H1 (cell line): ENCODE measurements around the gene EXTL2. TPM values are rescaled to one million over a fixed set of nuclear protein-coding genes. Genes with fewer than 3 reads are reported as not detected.

Experiments
- CTCF ChIA-PET: fragments of 300-600 bp; sonication (Branson Sonifier 250); formaldehyde crosslinking; loops from one replicate; lab custom pipeline; 2021; ENCODE audit not compliant: partially characterized antibody; lab: Charles Lee
- POLR2A ChIA-PET: fragments of 300-600 bp; sonication (Branson Sonifier 250); formaldehyde crosslinking; loops from one replicate; lab custom pipeline; 2021; ENCODE audit warnings: inconsistent platforms; ENCODE audit not compliant: partially characterized antibody; lab: Charles Lee
- DNase-seq, 2 experiments: peaks; one replicate each; pipeline versions ENCODE4 v3.0.0 to v3.0.0-alpha.2; 2010 to 2022; ENCODE audit warnings: low spot score in 2 of 2, low read depth in 1 of 2, mixed read lengths in 1 of 2
- FAIRE-seq: peaks from 2 replicates; lab custom pipeline; 2011; peaks lifted over from hg19 to GRCh38; lab: Jason Lieb, UNC
- H2AFZ ChIP-seq: 2 replicates; pipeline ENCODE4 v1.8.1; 2012; ENCODE audit warnings: low read length, inconsistent platforms
- H2AK5ac ChIP-seq: 2 replicates; pipeline ENCODE4 v1.6.1; 2013; ENCODE audit warnings: low read depth, low read length
- H2BK120ac ChIP-seq: replicated peaks from 2 replicates; pipeline ENCODE3; 2013; ENCODE audit warnings: low read depth, low read length, inconsistent platforms
- H2BK12ac ChIP-seq: 2 replicates; pipeline ENCODE4 v1.6.1; 2013; ENCODE audit warnings: low read depth, low read length
- H2BK15ac ChIP-seq: 2 replicates; pipeline ENCODE4 v1.6.1; 2013; ENCODE audit warnings: low read length
- H2BK20ac ChIP-seq: 2 replicates; pipeline ENCODE4 v1.6.1; 2013; ENCODE audit warnings: low read length
- H2BK5ac ChIP-seq: 2 replicates; pipeline ENCODE4 v1.6.1; 2013; ENCODE audit warnings: low read depth, low read length
- H3K14ac ChIP-seq: 2 replicates; pipeline ENCODE4 v1.6.1; 2013; ENCODE audit warnings: inconsistent platforms; ENCODE audit not compliant: insufficient read length
- H3K18ac ChIP-seq: 2 replicates; pipeline ENCODE4 v1.6.1; 2013; ENCODE audit warnings: low read length; ENCODE audit errors: extremely low read depth
- H3K23ac ChIP-seq: 2 replicates; pipeline ENCODE4 v1.6.1; 2013; ENCODE audit warnings: inconsistent platforms; ENCODE audit not compliant: insufficient read length
- H3K23me2 ChIP-seq: 2 replicates; pipeline ENCODE4 v1.6.1; 2013; ENCODE audit warnings: low read depth, low read length
- H3K27ac ChIP-seq: 2 replicates; pipeline ENCODE4 v1.6.1; 2011; ENCODE audit warnings: low read depth, low read length, inconsistent platforms
- H3K27me3 ChIP-seq, 4 experiments: replicated peaks in 1 of 4; 1 replicate in 1 of 4; 2 replicates in 3 of 4; pipeline versions ENCODE4 v1.6.1 to v1.8.1; 2011 to 2013; ENCODE audit warnings: low read length in 3 of 4, mild to moderate bottlenecking in 3 of 4, inconsistent platforms in 2 of 4, mixed read lengths in 2 of 4, moderate library complexity in 1 of 4; ENCODE audit not compliant: control insufficient read depth in 3 of 4, insufficient read depth in 3 of 4; ENCODE audit errors: extremely low read depth in 1 of 4
- H3K36me3 ChIP-seq, 4 experiments: 2 replicates each; pipeline versions ENCODE4 v1.6.1 to v1.8.1; 2011 to 2013; ENCODE audit warnings: mild to moderate bottlenecking in 4 of 4, low read length in 3 of 4, moderate library complexity in 2 of 4, control low read depth in 1 of 4, inconsistent platforms in 1 of 4; ENCODE audit not compliant: insufficient read depth in 4 of 4, control insufficient read depth in 2 of 4
- H3K4ac ChIP-seq: replicated peaks from 2 replicates; pipeline ENCODE3; 2013; ENCODE audit warnings: low read length, low read depth, mixed read lengths, inconsistent platforms; ENCODE audit not compliant: insufficient read length
- H3K4me1 ChIP-seq, 4 experiments: replicated peaks in 1 of 4; 1 replicate in 1 of 4; 2 replicates in 3 of 4; pipeline versions ENCODE4 v1.6.1 to v1.8.1; 2011 to 2013; ENCODE audit warnings: low read length in 3 of 4, inconsistent platforms in 2 of 4, mixed read lengths in 1 of 4; ENCODE audit not compliant: insufficient read depth in 4 of 4, control insufficient read depth in 3 of 4
- H3K4me2 ChIP-seq, 2 experiments: 2 replicates each; pipeline versions ENCODE4 v1.6.1 to v1.8.1; 2011 to 2013; ENCODE audit warnings: low read depth in 2 of 2, low read length in 2 of 2, control low read depth in 1 of 2, inconsistent platforms in 1 of 2, mild to moderate bottlenecking in 1 of 2; ENCODE audit not compliant: insufficient read depth in 1 of 2
- H3K4me3 ChIP-seq, 4 experiments: fragments of 200-600, 300-600 bp in 1 of 4; sonication (generic), shearing (Covaris generic), sonication (Bioruptor Twin) in 1 of 4; 2 replicates each; pipeline versions ENCODE4 v1.5.1 to v1.8.1; 2011 to 2016; ENCODE audit warnings: low read length in 4 of 4, low read depth in 3 of 4, control low read depth in 2 of 4, inconsistent platforms in 2 of 4, mild to moderate bottlenecking in 2 of 4, mixed read lengths in 1 of 4, moderate library complexity in 1 of 4; ENCODE audit not compliant: insufficient read depth in 2 of 4; ENCODE audit errors: extremely low read depth in 1 of 4
- H3K56ac ChIP-seq: replicated peaks from 2 replicates; pipeline ENCODE3; 2013; ENCODE audit warnings: low read depth, mild to moderate bottlenecking, mixed read lengths, low read length, inconsistent platforms; ENCODE audit not compliant: insufficient read length
- H3K79me1 ChIP-seq: 2 replicates; pipeline ENCODE4 v1.6.1; 2013; ENCODE audit warnings: low read depth, low read length, control low read depth
- H3K79me2 ChIP-seq, 2 experiments: 2 replicates each; pipeline versions ENCODE4 v1.6.1 to v1.8.1; 2012 to 2013; ENCODE audit warnings: low read length in 2 of 2, mild to moderate bottlenecking in 2 of 2, inconsistent platforms in 1 of 2; ENCODE audit not compliant: insufficient read depth in 2 of 2, control insufficient read depth in 1 of 2
- H3K9ac ChIP-seq, 4 experiments: replicated peaks in 1 of 4; 1 replicate in 1 of 4; 2 replicates in 3 of 4; pipeline versions ENCODE4 v1.6.1 to v1.8.1; 2011 to 2013; ENCODE audit warnings: low read depth in 3 of 4, low read length in 3 of 4, control low read depth in 2 of 4, mild to moderate bottlenecking in 2 of 4, moderate library complexity in 2 of 4, inconsistent platforms in 1 of 4; ENCODE audit errors: extremely low read depth in 1 of 4
- H3K9me3 ChIP-seq, 2 experiments: 2 replicates each; pipeline versions ENCODE4 v1.6.1 to v1.8.1; 2012 to 2013; ENCODE audit warnings: mild to moderate bottlenecking in 2 of 2, moderate library complexity in 2 of 2, control low read depth in 1 of 2, inconsistent platforms in 1 of 2, low read depth in 1 of 2, low read length in 1 of 2, mixed read lengths in 1 of 2; ENCODE audit not compliant: insufficient read depth in 2 of 2
- H4K20me1 ChIP-seq, 2 experiments: replicated peaks in 1 of 2; 2 replicates each; pipeline versions ENCODE3 to v1.8.1; 2011 to 2013; ENCODE audit warnings: inconsistent platforms in 2 of 2, low read length in 2 of 2, mild to moderate bottlenecking in 1 of 2; ENCODE audit not compliant: insufficient read depth in 2 of 2, control insufficient read depth in 1 of 2
- H4K5ac ChIP-seq: 2 replicates; pipeline ENCODE4 v1.6.1; 2013; ENCODE audit warnings: low read length, low read depth, mixed read lengths, inconsistent platforms; ENCODE audit not compliant: insufficient read length
- H4K8ac ChIP-seq: 2 replicates; pipeline ENCODE4 v1.8.0; 2013; ENCODE audit warnings: mild to moderate bottlenecking, moderate library complexity, low read length, inconsistent platforms; ENCODE audit not compliant: insufficient read depth; ENCODE audit errors: extremely low read depth
- H4K91ac ChIP-seq: replicated peaks from 2 replicates; pipeline ENCODE3; 2013; ENCODE audit warnings: low read length, mixed read lengths, inconsistent platforms; ENCODE audit not compliant: insufficient read length
- HDAC6 ChIP-seq: IDR thresholded peaks from one replicate; pipeline ENCODE4 v1.7.1; 2012; ENCODE audit warnings: low read depth, mild to moderate bottlenecking, inconsistent platforms, low read length, moderate library complexity
- POLR2AphosphoS5 ChIP-seq: IDR thresholded peaks from 2 replicates; pipeline ENCODE4 v1.6.1; 2011; ENCODE audit warnings: low read depth, low read length
- RAD21 ChIP-seq, 2 experiments: IDR thresholded peaks in 1 of 2; conservative IDR thresholded peaks in 1 of 2; 2 replicates each; pipeline ENCODE4 v1.6.1; 2011; ENCODE audit warnings: low read depth in 2 of 2, low read length in 2 of 2, improper control_type of control experiment in 1 of 2, inconsistent platforms in 1 of 2, mild to moderate bottlenecking in 1 of 2, moderate library complexity in 1 of 2
- SIX5 ChIP-seq: IDR thresholded peaks from 2 replicates; pipeline ENCODE4 v1.6.1; 2011; ENCODE audit warnings: mild to moderate bottlenecking, low read depth, low read length
- WGBS, 2 experiments: shearing (Covaris generic) in 1 of 2; methylation state at CpG; one replicate each; pipeline versions ENCODE4 v1.1.6 to v1.1.7; 2013 to 2015; ENCODE audit warnings: low lambda C conversion rate in 2 of 2, mixed read lengths in 2 of 2, inconsistent platforms in 1 of 2, low coverage in 1 of 2, missing lambda C conversion rate in 1 of 2; ENCODE audit not compliant: insufficient replicate concordance in 2 of 2, insufficient coverage in 1 of 2, insufficient read length in 1 of 2; ENCODE audit errors: extremely low coverage in 1 of 2, missing lambda C conversion rate in 1 of 2; 5-methylcytosine and 5-hydroxymethylcytosine counted together
- polyA plus RNA-seq, 7 experiments: library from polyadenylated mRNA; depleted of rRNA in 3 of 7; stranded (reverse) in 5 of 7; unstranded in 2 of 7; fragments of >200 nt in 5 of 7; fragments of 200-250 nt in 2 of 7; gene quantifications; 1 replicate in 5 of 7; 2 replicates in 1 of 7; 4 replicates in 1 of 7; pipeline versions ENCODE4 v1.2.1 to v1.2.3, GENCODE V29; 2011 to 2013; ENCODE audit warnings: missing spikeins in 2 of 7, mixed read lengths in 2 of 7
- total RNA-seq: library from RNA; stranded (reverse); fragmentation: NEBNext Ultra II Directional; extraction: Animal tissue kit (Norgen Biotek cat#: 25700); gene quantifications from 2 replicates; pipeline ENCODE4 v1.2.1, GENCODE V29; 2021
- TF ChIP-seq, protein P1 (sequence below), 3 experiments: IDR thresholded peaks; 1 replicate in 2 of 3; 2 replicates in 1 of 3; pipeline versions ENCODE4 v1.5.1 to v1.6.1; 2011; ENCODE audit warnings: low read length in 3 of 3, mild to moderate bottlenecking in 3 of 3, inconsistent platforms in 2 of 3, low read depth in 1 of 3, moderate library complexity in 1 of 3; ENCODE audit not compliant: insufficient read depth in 1 of 3; ENCODE audit errors: control extremely low read depth in 1 of 3

The EXTL2 gene
- total and polyA plus RNA-seq, 2 of the 8 experiments (the other 6 are each of a cell fraction or from before 2014, with no cell fraction given), result 27.1 to 54.7 TPM

DNA sequence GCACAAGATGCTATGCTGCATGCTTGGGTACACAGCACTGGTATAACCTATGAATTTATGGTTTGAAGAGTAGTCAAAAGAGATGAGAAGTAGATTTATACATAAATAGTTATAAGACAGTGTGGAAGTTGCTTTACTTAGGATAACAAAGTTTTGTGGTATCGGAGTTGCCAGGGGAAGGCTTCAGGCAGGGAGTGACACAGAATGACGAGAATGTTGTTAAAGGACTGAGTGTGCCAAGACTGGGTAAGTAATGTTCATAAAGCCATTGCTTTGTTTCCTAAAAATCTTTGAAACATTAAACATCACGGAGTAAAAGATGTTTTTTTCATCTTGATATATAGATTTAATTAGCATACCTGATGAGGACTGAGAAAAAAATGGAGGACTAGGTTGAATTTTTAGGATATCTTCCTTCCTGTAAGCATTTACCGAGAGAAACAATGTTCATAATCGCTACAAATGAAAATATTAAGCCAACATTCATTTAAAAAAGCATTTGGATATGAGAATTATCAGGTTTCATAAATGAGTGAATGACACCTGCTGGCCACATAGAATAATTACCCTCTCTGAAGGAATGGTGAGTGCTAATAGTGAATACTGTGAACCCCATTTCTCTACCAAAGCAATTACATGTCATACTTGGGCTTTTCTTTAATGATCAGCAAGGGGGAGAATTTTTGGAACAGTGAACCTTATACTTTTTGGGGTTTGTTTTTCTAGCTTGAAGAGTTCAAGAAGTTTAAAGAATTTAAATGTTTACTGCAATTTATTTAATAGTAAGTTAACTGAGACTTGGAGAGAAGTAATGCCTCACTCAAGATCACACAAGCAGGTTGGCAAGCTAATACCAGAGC is 28.4 kb downstream of the EXTL2 start:
- H3K9me3 ChIP-seq, result no peaks in the 10 kb centered on the region
- no peak overlapping the region for H3K56ac ChIP-seq
- TF ChIP-seq SIX5 (no peak), HDAC6 (no peak), POLR2AphosphoS5 (no peak), RAD21 (IDR thresholded peaks at IDR 0.05 in 1 of 2, conservative IDR thresholded peaks at IDR 0.05 in 1 of 2; ENCODE audit: low read depth in 2 of 2, low read length in 2 of 2) (peak; percentile 49 to 53)
- TF ChIP-seq, protein P1, sequence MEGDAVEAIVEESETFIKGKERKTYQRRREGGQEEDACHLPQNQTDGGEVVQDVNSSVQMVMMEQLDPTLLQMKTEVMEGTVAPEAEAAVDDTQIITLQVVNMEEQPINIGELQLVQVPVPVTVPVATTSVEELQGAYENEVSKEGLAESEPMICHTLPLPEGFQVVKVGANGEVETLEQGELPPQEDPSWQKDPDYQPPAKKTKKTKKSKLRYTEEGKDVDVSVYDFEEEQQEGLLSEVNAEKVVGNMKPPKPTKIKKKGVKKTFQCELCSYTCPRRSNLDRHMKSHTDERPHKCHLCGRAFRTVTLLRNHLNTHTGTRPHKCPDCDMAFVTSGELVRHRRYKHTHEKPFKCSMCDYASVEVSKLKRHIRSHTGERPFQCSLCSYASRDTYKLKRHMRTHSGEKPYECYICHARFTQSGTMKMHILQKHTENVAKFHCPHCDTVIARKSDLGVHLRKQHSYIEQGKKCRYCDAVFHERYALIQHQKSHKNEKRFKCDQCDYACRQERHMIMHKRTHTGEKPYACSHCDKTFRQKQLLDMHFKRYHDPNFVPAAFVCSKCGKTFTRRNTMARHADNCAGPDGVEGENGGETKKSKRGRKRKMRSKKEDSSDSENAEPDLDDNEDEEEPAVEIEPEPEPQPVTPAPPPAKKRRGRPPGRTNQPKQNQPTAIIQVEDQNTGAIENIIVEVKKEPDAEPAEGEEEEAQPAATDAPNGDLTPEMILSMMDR (IDR thresholded peaks at IDR 0.05; ENCODE audit: control extremely low read depth in 1 of 3, insufficient read depth in 1 of 3, low read depth in 1 of 3, low read length in 3 of 3), result peak in 2 of 3 experiments; percentile 17 to 38; a peak in 2 of 4 replicates
- H3K9ac ChIP-seq, result no peak overlapping the region
- no peaks in the 10 kb centered on the region for H3K36me3 ChIP-seq
- peaks cover 5% of the 10 kb centered on the region; the same call in 1 of the 2 replicates for H3K23me2 ChIP-seq
- WGBS, 2 experiments, result 77% methylated on average over 5 of the region's 5 CpGs; no CpG with 5 or more reads in 1 of the 2 experiments
- no peak overlapping the region for H3K23ac ChIP-seq
- no peaks in the 10 kb centered on the region for H3K4me1 ChIP-seq
- no peak overlapping the region for H3K4me2 ChIP-seq
- H3K14ac ChIP-seq, result no peak overlapping the region
- H4K20me1 ChIP-seq, result no peaks in the 10 kb centered on the region
- no peak overlapping the region for H2BK5ac ChIP-seq
- H3K27ac ChIP-seq, result no peak overlapping the region
- H3K79me1 ChIP-seq, result no peaks in the 10 kb centered on the region
- H4K91ac ChIP-seq, result no peak overlapping the region
- FAIRE-seq, result no peak
- no peak overlapping the region for H2BK20ac ChIP-seq
- H4K5ac ChIP-seq, result no peak overlapping the region
- no peak overlapping the region for H4K8ac ChIP-seq
- ChIA-PET CTCF (interaction anchor here (0.7 to 4.9 kb wide), 9 partner anchors 13 to 405 kb away, joined by 3 to 68 read pairs (median 3); no protein-coding TSS in a partner anchor), POLR2A (no interaction called here)
- no peak overlapping the region for H2AFZ ChIP-seq
- no peak overlapping the region for H3K4me3 ChIP-seq
- H3K4ac ChIP-seq, result no peak overlapping the region
- no peak for DNase-seq
- no peak overlapping the region for H2BK120ac ChIP-seq
- H3K27me3 ChIP-seq, result peaks cover 0 to 1% (median 0%) of the 10 kb centered on the region in 4 experiments; a peak in 1 of 7 replicates
- no peaks in the 10 kb centered on the region for H3K79me2 ChIP-seq
- no peak overlapping the region for H3K18ac ChIP-seq
- H2AK5ac ChIP-seq, result no peak overlapping the region
- H2BK15ac ChIP-seq, result no peak overlapping the region
- H2BK12ac ChIP-seq, result no peak overlapping the region
